ENCODE results near the gene KCNH1. TPM values are rescaled to one million over a fixed set of nuclear protein-coding genes. Genes with fewer than 3 reads are reported as not detected.

Gene KCNH1
- total RNA-seq, 2 donors from 2014 or later = 0.21 TPM; not detected in 1

DNA sequence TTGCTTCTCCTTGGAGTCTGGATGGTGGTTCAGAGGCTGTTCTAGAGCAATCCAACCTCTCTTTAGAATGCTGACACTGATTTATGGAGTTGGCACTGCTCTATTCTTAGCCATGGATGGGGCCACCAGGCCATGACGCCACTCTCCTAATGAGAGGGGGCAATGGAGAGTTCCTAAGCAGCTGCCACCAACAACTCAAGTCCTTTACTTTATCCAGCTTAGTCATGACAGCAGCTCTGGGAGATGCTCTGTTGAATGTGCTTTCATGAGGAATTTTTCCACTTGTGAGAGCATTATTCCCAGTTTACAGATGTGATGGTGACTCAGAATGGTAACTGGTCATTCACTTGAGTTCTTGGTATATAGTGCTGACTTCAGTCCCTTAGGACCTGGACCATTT is 438.9 kb downstream of the KCNH1 start:
- Histone ChIP-seq H3K4me3 (no peak overlapping the region), H3K36me3 (no peaks in the 10 kb centered on the region), H3K27me3 (replicated peaks; ENCODE audit: insufficient read depth) (no peaks in the 10 kb centered on the region), H3K4me1 (ENCODE audit: control insufficient read depth in 1 of 2, low read depth in 2 of 2) (no peaks in the 10 kb centered on the region), H3K27ac (no peak overlapping the region), H3K9me3 (no peaks in the 10 kb centered on the region)
- TF ChIP-seq, protein P1, sequence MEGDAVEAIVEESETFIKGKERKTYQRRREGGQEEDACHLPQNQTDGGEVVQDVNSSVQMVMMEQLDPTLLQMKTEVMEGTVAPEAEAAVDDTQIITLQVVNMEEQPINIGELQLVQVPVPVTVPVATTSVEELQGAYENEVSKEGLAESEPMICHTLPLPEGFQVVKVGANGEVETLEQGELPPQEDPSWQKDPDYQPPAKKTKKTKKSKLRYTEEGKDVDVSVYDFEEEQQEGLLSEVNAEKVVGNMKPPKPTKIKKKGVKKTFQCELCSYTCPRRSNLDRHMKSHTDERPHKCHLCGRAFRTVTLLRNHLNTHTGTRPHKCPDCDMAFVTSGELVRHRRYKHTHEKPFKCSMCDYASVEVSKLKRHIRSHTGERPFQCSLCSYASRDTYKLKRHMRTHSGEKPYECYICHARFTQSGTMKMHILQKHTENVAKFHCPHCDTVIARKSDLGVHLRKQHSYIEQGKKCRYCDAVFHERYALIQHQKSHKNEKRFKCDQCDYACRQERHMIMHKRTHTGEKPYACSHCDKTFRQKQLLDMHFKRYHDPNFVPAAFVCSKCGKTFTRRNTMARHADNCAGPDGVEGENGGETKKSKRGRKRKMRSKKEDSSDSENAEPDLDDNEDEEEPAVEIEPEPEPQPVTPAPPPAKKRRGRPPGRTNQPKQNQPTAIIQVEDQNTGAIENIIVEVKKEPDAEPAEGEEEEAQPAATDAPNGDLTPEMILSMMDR (IDR thresholded peaks at IDR 0.05) = no peak
- ATAC-seq (ENCODE audit: insufficient number of reproducible peaks, low FRiP score, low read depth) = no peak
- DNase-seq (ENCODE audit: low spot score) = no peak

DNA sequence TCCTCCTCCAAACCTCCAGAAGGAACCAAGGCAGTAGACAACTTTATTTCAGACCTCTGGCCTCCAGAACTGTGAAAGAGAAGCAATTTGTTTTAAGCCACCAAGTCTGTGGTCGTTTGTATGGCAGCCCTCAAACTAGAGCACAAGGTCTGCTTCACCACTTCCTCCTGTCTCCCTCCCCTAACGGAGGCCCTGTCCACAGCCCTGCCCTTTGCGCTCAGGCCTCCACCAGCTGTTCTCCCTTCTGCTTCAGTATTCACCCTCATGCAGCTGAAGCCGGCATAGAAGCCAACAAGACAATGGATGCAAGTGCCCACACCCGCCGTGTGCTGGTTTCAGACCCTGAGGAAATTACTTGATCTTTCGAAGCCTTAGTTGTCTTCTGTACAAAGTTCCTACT is 441.2 kb downstream of the KCNH1 start:
- Histone ChIP-seq H3K4me3 (no peak overlapping the region), H3K27me3 (replicated peaks; ENCODE audit: insufficient read depth) (no peaks in the 10 kb centered on the region), H3K9me3 (no peaks in the 10 kb centered on the region), H3K4me1 (ENCODE audit: control insufficient read depth in 1 of 2, low read depth in 2 of 2) (no peaks in the 10 kb centered on the region), H3K36me3 (no peaks in the 10 kb centered on the region), H3K27ac (no peak overlapping the region)
- ATAC-seq (ENCODE audit: insufficient number of reproducible peaks, low FRiP score, low read depth) (no peak), DNase-seq (ENCODE audit: low spot score) (no peak)
- TF ChIP-seq, protein P1 (IDR thresholded peaks at IDR 0.05) = no peak

DNA sequence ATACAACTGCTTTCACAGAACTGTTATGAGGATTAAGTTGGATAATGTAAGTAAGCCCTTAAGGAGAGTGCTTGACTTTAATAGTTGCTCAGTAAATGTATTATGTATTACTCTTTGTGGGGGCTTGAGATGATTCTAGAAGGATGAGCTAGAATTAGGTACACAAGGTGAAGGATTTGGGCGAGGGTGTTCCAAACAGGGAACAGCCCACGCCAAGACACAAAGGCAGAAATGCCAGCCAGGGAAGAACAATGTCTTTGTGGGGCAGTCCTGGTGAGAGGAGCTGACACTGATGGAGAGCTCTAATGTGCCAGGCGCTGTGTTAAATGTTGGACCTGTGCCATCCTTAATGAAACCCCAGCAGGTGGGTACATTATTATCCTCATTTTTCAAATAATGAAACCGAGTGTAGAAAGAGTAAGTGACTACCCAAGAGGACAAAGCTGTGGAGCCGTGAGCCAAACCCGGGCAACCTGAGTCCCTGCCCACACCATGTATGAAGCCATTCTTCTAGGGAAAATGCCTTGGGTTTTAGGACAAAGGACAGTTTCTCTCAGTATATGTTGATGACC is 442.8 kb downstream of the KCNH1 start:
- no peak overlapping the region for H3K4me3 ChIP-seq
- H3K27ac ChIP-seq = no peak overlapping the region
- H3K4me1 ChIP-seq (ENCODE audit: control insufficient read depth in 1 of 2, low read depth in 2 of 2) = no peaks in the 10 kb centered on the region
- no peak for DNase-seq (ENCODE audit: low spot score)
- H3K9me3 ChIP-seq = no peaks in the 10 kb centered on the region
- no peak for ATAC-seq (ENCODE audit: insufficient number of reproducible peaks, low FRiP score, low read depth)
- H3K27me3 ChIP-seq (replicated peaks; ENCODE audit: insufficient read depth) = no peaks in the 10 kb centered on the region
- no peaks in the 10 kb centered on the region for H3K36me3 ChIP-seq
- TF ChIP-seq, protein P1 (IDR thresholded peaks at IDR 0.05) = no peak

GRCh38 chr1:210690236-210690635 is 443.7 kb downstream of the KCNH1 start:
- Histone ChIP-seq H3K4me3 (no peak overlapping the region), H3K27me3 (replicated peaks; ENCODE audit: insufficient read depth) (no peaks in the 10 kb centered on the region), H3K36me3 (no peaks in the 10 kb centered on the region), H3K27ac (no peak overlapping the region), H3K9me3 (no peaks in the 10 kb centered on the region), H3K4me1 (ENCODE audit: control insufficient read depth in 1 of 2, low read depth in 2 of 2) (no peaks in the 10 kb centered on the region)
- ATAC-seq (ENCODE audit: insufficient number of reproducible peaks, low FRiP score, low read depth) (no peak), DNase-seq (ENCODE audit: low spot score) (no peak)
- TF ChIP-seq, protein P1 (IDR thresholded peaks at IDR 0.05) = no peak

DNA sequence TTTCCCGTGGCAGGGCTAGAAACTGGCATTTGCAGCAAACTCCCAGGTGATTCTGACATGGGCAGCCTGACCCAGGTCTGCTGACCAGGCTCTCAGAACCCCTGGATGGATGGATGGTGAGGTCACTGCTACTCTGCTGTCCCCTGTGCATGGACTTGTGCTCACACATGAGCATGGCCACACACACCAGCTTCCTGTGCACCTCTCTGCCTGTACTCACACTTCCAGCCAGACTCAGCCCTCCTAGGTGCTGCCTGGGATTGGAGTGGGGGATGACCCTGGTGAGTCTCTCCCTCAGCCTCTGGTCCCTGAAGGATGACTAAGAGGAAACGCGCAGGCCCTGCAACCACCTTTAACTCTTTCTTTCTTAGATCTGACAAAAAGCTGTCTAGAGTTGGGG is 444.1 kb downstream of the KCNH1 start:
- DNase-seq (ENCODE audit: low spot score) (no peak), ATAC-seq (ENCODE audit: insufficient number of reproducible peaks, low FRiP score, low read depth) (no peak)
- no peaks in the 10 kb centered on the region for H3K36me3 ChIP-seq
- H3K4me1 ChIP-seq (ENCODE audit: control insufficient read depth in 1 of 2, low read depth in 2 of 2) = no peaks in the 10 kb centered on the region
- no peak overlapping the region for H3K27ac ChIP-seq
- TF ChIP-seq, protein P1 (IDR thresholded peaks at IDR 0.05) = no peak
- no peaks in the 10 kb centered on the region for H3K9me3 ChIP-seq
- H3K27me3 ChIP-seq (replicated peaks; ENCODE audit: insufficient read depth) = no peaks in the 10 kb centered on the region
- H3K4me3 ChIP-seq = no peak overlapping the region

All from thoracic aorta (tissue), 2 donors.